H9 (cell line): ENCODE measurements around the gene NXN. TPM values are rescaled to one million over a fixed set of nuclear protein-coding genes. Genes with fewer than 3 reads are reported as not detected.

Source experiments
- DNase-seq: peaks from one replicate; pipeline ENCODE4 v3.0.0-alpha.2; 2017
- H2AFZ ChIP-seq: one replicate; pipeline ENCODE4 v1.6.1; 2013; ENCODE audit warnings: mild to moderate bottlenecking, low read length, control low read depth, moderate library complexity
- H2AK5ac ChIP-seq: 2 replicates; pipeline ENCODE4 v1.6.1; 2013; ENCODE audit warnings: low read length, control low read depth, mixed read lengths; ENCODE audit not compliant: insufficient read length
- H2BK120ac ChIP-seq: one replicate; pipeline ENCODE4 v1.6.1; 2013; ENCODE audit warnings: low read depth, mild to moderate bottlenecking, low read length, control low read depth, inconsistent platforms; ENCODE audit not compliant: poor library complexity, severe bottlenecking
- H2BK12ac ChIP-seq: 2 replicates; pipeline ENCODE4 v1.6.1; 2013; ENCODE audit warnings: low read length, control low read depth, mixed read lengths, low read depth; ENCODE audit not compliant: insufficient read length
- H2BK15ac ChIP-seq: 2 replicates; pipeline ENCODE4 v1.6.1; 2013; ENCODE audit warnings: low read depth, low read length, control low read depth
- H2BK20ac ChIP-seq: one replicate; pipeline ENCODE4 v1.6.1; 2013; ENCODE audit warnings: low read depth, mild to moderate bottlenecking, low read length, control low read depth, inconsistent platforms; ENCODE audit not compliant: poor library complexity, severe bottlenecking
- H2BK5ac ChIP-seq: 2 replicates; pipeline ENCODE4 v1.6.1; 2013; ENCODE audit warnings: low read length, control low read depth, mixed read lengths; ENCODE audit not compliant: insufficient read length
- H3K14ac ChIP-seq: 2 replicates; pipeline ENCODE4 v1.6.1; 2013; ENCODE audit warnings: low read length, control low read depth; ENCODE audit not compliant: insufficient read depth
- H3K18ac ChIP-seq: 2 replicates; pipeline ENCODE4 v1.6.1; 2013; ENCODE audit warnings: low read depth, mild to moderate bottlenecking, mixed read lengths, low read length, control low read depth; ENCODE audit not compliant: insufficient read length
- H3K23ac ChIP-seq: 2 replicates; pipeline ENCODE4 v1.6.1; 2013; ENCODE audit warnings: low read length, control low read depth, mixed read lengths, low read depth; ENCODE audit not compliant: insufficient read length
- H3K23me2 ChIP-seq: 2 replicates; pipeline ENCODE4 v1.6.1; 2013; ENCODE audit warnings: low read depth, mild to moderate bottlenecking, mixed read lengths, low read length, control low read depth; ENCODE audit not compliant: insufficient read length, poor library complexity, severe bottlenecking
- H3K27ac ChIP-seq: 2 replicates; pipeline ENCODE4 v1.5.1; 2013; ENCODE audit warnings: low read length, control low read depth, mixed read lengths, low read depth; ENCODE audit not compliant: insufficient read length
- H3K27me3 ChIP-seq: 2 replicates; pipeline ENCODE4 v1.6.1; 2013; ENCODE audit warnings: low read length, control low read depth, inconsistent platforms; ENCODE audit not compliant: insufficient read depth
- H3K4ac ChIP-seq: 2 replicates; pipeline ENCODE4 v1.6.1; 2013; ENCODE audit warnings: low read depth, mild to moderate bottlenecking, control low read depth, inconsistent platforms, low read length, moderate library complexity
- H3K4me1 ChIP-seq: 2 replicates; pipeline ENCODE4 v1.6.1; 2013; ENCODE audit warnings: low read length, control low read depth, inconsistent platforms; ENCODE audit not compliant: insufficient read depth
- H3K4me2 ChIP-seq: 2 replicates; pipeline ENCODE4 v1.6.1; 2013; ENCODE audit warnings: low read length, control low read depth, mixed read lengths; ENCODE audit not compliant: insufficient read length, insufficient read depth
- H3K56ac ChIP-seq: 2 replicates; pipeline ENCODE4 v1.6.1; 2013; ENCODE audit warnings: low read depth, mild to moderate bottlenecking, mixed read lengths, low read length, control low read depth; ENCODE audit not compliant: insufficient read length
- H3K79me1 ChIP-seq: 2 replicates; pipeline ENCODE4 v1.6.1; 2013; ENCODE audit warnings: low read depth, mild to moderate bottlenecking, moderate library complexity, low read length, control low read depth, inconsistent platforms; ENCODE audit not compliant: insufficient read depth, poor library complexity, severe bottlenecking
- H3K79me2 ChIP-seq: 2 replicates; pipeline ENCODE4 v1.6.1; 2013; ENCODE audit warnings: low read length, control low read depth, inconsistent platforms; ENCODE audit not compliant: insufficient read depth
- H3K9ac ChIP-seq: 2 replicates; pipeline ENCODE4 v1.6.1; 2013; ENCODE audit warnings: low read length, control low read depth, mixed read lengths; ENCODE audit not compliant: insufficient read length; ENCODE audit errors: extremely low read depth
- H3K9me3 ChIP-seq: one replicate; pipeline ENCODE4 v1.6.1; 2013; ENCODE audit warnings: low read depth, low read length, inconsistent platforms; ENCODE audit not compliant: control insufficient read depth
- H3T11ph ChIP-seq: one replicate; pipeline ENCODE4 v1.6.1; 2013; ENCODE audit warnings: mild to moderate bottlenecking, low read length, control low read depth, inconsistent platforms
- H4K20me1 ChIP-seq: one replicate; pipeline ENCODE4 v1.6.1; 2013; ENCODE audit not compliant: control insufficient read depth, insufficient read length, insufficient read depth
- H4K5ac ChIP-seq: 2 replicates; pipeline ENCODE4 v1.6.1; 2013; ENCODE audit warnings: low read depth, mild to moderate bottlenecking, mixed read lengths, low read length, control low read depth; ENCODE audit not compliant: insufficient read length
- H4K8ac ChIP-seq: replicated peaks from 2 replicates; pipeline ENCODE4 v1.6.1; 2013; ENCODE audit warnings: low read length, control low read depth, mixed read lengths, low read depth; ENCODE audit not compliant: insufficient read length
- H4K91ac ChIP-seq: 2 replicates; pipeline ENCODE4 v1.6.1; 2013; ENCODE audit warnings: low read depth, mild to moderate bottlenecking, moderate library complexity, mixed read lengths, low read length, control low read depth; ENCODE audit not compliant: insufficient read length
- H3K27ac Mint-ChIP-seq, 3 experiments: 2 replicates in 2 of 3; 3 replicates in 1 of 3; pipeline ENCODE4 v1.8.0; 2020 to 2021; ENCODE audit warnings: mixed read lengths in 3 of 3, mild to moderate bottlenecking in 1 of 3, moderate library complexity in 1 of 3
- H3K27me3 Mint-ChIP-seq: 2 replicates; pipeline ENCODE4 v1.8.0; 2021; ENCODE audit warnings: low read depth, mild to moderate bottlenecking, moderate library complexity, mixed read lengths
- H3K36me3 Mint-ChIP-seq, 3 experiments: 2 replicates in 2 of 3; 3 replicates in 1 of 3; pipeline ENCODE4 v1.8.0; 2020 to 2021; ENCODE audit warnings: low read depth in 3 of 3, mixed read lengths in 3 of 3; ENCODE audit not compliant: insufficient read depth in 1 of 3
- H3K4me1 Mint-ChIP-seq, 2 experiments: 2 replicates each; pipeline ENCODE4 v1.8.0; 2020; ENCODE audit warnings: mixed read lengths in 2 of 2
- H3K4me3 Mint-ChIP-seq, 2 experiments: 2 replicates in 1 of 2; 3 replicates in 1 of 2; pipeline ENCODE4 v1.8.0; 2020 to 2021; ENCODE audit warnings: mild to moderate bottlenecking in 2 of 2, mixed read lengths in 2 of 2, moderate library complexity in 1 of 2
- H3K9me3 Mint-ChIP-seq, 2 experiments: 2 replicates in 1 of 2; 3 replicates in 1 of 2; pipeline ENCODE4 v1.8.0; 2020; ENCODE audit warnings: mild to moderate bottlenecking in 2 of 2, mixed read lengths in 2 of 2, moderate library complexity in 1 of 2
- CTCF ChIP-seq: fragments of 200-600 bp; sonication (generic); conservative IDR thresholded peaks from 3 replicates; pipeline ENCODE4 v1.8.0; 2021; ENCODE audit warnings: antibody characterized with exemption, mild to moderate bottlenecking
- WGBS: extraction: QIAGEN DNeasy Blood & Tissue Kit; methylation state at CpG from one replicate; pipeline ENCODE4 v1.1.7; 2013; ENCODE audit warnings: missing lambda C conversion rate, low lambda C conversion rate, mixed read lengths; ENCODE audit not compliant: insufficient read length; ENCODE audit errors: extremely low coverage; 5-methylcytosine and 5-hydroxymethylcytosine counted together
- total RNA-seq: library from RNA; stranded (reverse); gene quantifications from 2 replicates; pipeline ENCODE4 v1.2.1, GENCODE V29; 2021

The NXN gene
- total RNA-seq, 1 experiment from 2014 or later: 93.6 TPM

GRCh38 chr17:828761-829160, 150.8 kb downstream of the NXN start:
- Histone ChIP-seq H3K27me3 (no peaks in the 10 kb centered on the region), H2AFZ (no peak overlapping the region), H3K14ac (no peak overlapping the region), H2AK5ac (no peak overlapping the region), H3K4me2 (no peak overlapping the region), H3K79me1 (peaks cover 3% of the 10 kb centered on the region), H3K56ac (no peak overlapping the region), H2BK15ac (no peak overlapping the region), H3K27ac (no peak overlapping the region), H3K23me2 (no peaks in the 10 kb centered on the region), H2BK12ac (no peak overlapping the region), H3K23ac (no peak overlapping the region), H4K5ac (no peak overlapping the region), H3K9ac (no peak overlapping the region), H3K18ac (no peak overlapping the region), H3K9me3 (no peaks in the 10 kb centered on the region), H3K79me2 (no peaks in the 10 kb centered on the region), H4K20me1 (no peaks in the 10 kb centered on the region), H3T11ph (no peak overlapping the region), H2BK120ac (no peak overlapping the region), H3K4ac (no peak overlapping the region), H4K8ac (no peak overlapping the region), H2BK5ac (no peak overlapping the region), H4K91ac (no peak overlapping the region), H2BK20ac (no peak overlapping the region), H3K4me1 (no peaks in the 10 kb centered on the region)
- no peak overlapping the region for H3K27ac Mint-ChIP-seq
- peaks cover 0 to 6% of the 10 kb centered on the region in 2 experiments; a peak in 2 of 4 replicates for H3K4me1 Mint-ChIP-seq
- H3K4me3 Mint-ChIP-seq: no peak overlapping the region
- H3K27me3 Mint-ChIP-seq: no peaks in the 10 kb centered on the region
- DNase-seq: no peak
- TF ChIP-seq CTCF: no peak
- peaks cover 18 to 24% (median 22%) of the 10 kb centered on the region in 3 experiments for H3K36me3 Mint-ChIP-seq
- no peaks in the 10 kb centered on the region; a peak in 1 of 5 replicates for H3K9me3 Mint-ChIP-seq
- WGBS: no CpG with 5 or more reads among the region's 5 CpGs
